ENCODE results near the gene SLC51A. TPM values are rescaled to one million over a fixed set of nuclear protein-coding genes. Genes with fewer than 3 reads are reported as not detected.
A peak's percentile ranks its signal among the peaks of the same experiment; 100 is the strongest.

SLC51A gene
- total and polyA plus RNA-seq, 2 of the 13 experiments (the other 11 are each of a cell fraction or from before 2014, with no cell fraction given) = 4.3 to 48.8 TPM

DNA sequence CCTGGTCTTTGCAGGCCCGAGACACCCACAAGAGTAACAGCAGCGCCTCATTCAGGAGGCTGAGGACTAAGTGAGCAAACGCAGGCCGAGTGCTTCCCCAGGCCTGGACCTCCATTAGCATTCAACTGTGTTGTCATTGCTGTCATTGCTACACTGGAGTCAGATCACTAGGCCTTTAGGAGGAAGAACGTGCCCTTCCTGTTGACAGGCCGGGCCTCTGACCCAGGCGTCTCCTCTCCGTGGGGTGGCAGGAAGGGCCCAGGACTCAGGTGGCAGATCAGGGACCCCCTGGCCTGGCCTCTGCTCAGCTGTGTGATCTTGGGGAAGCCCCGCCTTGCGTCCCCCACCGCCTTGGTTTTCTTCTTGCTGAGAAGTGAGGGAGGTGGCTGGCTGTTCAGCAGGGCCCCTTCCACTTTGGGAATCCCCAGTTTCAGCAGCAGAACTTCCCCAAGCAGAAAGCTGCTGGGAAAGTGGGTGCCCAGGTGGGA lies 24.3 kb upstream of the SLC51A start (continued):
- TF ChIP-seq, protein P1, sequence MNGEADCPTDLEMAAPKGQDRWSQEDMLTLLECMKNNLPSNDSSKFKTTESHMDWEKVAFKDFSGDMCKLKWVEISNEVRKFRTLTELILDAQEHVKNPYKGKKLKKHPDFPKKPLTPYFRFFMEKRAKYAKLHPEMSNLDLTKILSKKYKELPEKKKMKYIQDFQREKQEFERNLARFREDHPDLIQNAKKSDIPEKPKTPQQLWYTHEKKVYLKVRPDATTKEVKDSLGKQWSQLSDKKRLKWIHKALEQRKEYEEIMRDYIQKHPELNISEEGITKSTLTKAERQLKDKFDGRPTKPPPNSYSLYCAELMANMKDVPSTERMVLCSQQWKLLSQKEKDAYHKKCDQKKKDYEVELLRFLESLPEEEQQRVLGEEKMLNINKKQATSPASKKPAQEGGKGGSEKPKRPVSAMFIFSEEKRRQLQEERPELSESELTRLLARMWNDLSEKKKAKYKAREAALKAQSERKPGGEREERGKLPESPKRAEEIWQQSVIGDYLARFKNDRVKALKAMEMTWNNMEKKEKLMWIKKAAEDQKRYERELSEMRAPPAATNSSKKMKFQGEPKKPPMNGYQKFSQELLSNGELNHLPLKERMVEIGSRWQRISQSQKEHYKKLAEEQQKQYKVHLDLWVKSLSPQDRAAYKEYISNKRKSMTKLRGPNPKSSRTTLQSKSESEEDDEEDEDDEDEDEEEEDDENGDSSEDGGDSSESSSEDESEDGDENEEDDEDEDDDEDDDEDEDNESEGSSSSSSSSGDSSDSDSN (CRISPR knock-in tag; IDR thresholded peaks at IDR 0.05) = peak; percentile 31; the same call in 1 of the 2 replicates
- TF ChIP-seq, protein P2, sequence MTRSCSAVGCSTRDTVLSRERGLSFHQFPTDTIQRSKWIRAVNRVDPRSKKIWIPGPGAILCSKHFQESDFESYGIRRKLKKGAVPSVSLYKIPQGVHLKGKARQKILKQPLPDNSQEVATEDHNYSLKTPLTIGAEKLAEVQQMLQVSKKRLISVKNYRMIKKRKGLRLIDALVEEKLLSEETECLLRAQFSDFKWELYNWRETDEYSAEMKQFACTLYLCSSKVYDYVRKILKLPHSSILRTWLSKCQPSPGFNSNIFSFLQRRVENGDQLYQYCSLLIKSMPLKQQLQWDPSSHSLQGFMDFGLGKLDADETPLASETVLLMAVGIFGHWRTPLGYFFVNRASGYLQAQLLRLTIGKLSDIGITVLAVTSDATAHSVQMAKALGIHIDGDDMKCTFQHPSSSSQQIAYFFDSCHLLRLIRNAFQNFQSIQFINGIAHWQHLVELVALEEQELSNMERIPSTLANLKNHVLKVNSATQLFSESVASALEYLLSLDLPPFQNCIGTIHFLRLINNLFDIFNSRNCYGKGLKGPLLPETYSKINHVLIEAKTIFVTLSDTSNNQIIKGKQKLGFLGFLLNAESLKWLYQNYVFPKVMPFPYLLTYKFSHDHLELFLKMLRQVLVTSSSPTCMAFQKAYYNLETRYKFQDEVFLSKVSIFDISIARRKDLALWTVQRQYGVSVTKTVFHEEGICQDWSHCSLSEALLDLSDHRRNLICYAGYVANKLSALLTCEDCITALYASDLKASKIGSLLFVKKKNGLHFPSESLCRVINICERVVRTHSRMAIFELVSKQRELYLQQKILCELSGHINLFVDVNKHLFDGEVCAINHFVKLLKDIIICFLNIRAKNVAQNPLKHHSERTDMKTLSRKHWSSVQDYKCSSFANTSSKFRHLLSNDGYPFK (CRISPR knock-in tag; IDR thresholded peaks at IDR 0.05; ENCODE audit: borderline replicate concordance) = no peak
- TF ChIP-seq ZNF331 (CRISPR knock-in tag; IDR thresholded peaks at IDR 0.05) (no peak), ZNF446 (CRISPR knock-in tag; IDR thresholded peaks at IDR 0.05) (no peak), ZNF589 (CRISPR knock-in tag; conservative IDR thresholded peaks at IDR 0.05) (no peak), MIER3 (CRISPR knock-in tag; IDR thresholded peaks at IDR 0.05; ENCODE audit: borderline replicate concordance) (no peak), ZNF781 (CRISPR knock-in tag; IDR thresholded peaks at IDR 0.05; ENCODE audit: borderline replicate concordance, not compliant biosample characterization) (no peak), ZNF224 (CRISPR knock-in tag; IDR thresholded peaks at IDR 0.05) (no peak), SMYD3 (CRISPR knock-in tag; IDR thresholded peaks at IDR 0.05) (no peak), MIXL1 (CRISPR knock-in tag; IDR thresholded peaks at IDR 0.05) (0 out of 2 replicates have a peak, but pooled peaks have one; percentile 31), SAP130 (CRISPR knock-in tag; IDR thresholded peaks at IDR 0.05; ENCODE audit: low read depth) (peak; percentile 76)
- TF ChIP-seq, protein P3, sequence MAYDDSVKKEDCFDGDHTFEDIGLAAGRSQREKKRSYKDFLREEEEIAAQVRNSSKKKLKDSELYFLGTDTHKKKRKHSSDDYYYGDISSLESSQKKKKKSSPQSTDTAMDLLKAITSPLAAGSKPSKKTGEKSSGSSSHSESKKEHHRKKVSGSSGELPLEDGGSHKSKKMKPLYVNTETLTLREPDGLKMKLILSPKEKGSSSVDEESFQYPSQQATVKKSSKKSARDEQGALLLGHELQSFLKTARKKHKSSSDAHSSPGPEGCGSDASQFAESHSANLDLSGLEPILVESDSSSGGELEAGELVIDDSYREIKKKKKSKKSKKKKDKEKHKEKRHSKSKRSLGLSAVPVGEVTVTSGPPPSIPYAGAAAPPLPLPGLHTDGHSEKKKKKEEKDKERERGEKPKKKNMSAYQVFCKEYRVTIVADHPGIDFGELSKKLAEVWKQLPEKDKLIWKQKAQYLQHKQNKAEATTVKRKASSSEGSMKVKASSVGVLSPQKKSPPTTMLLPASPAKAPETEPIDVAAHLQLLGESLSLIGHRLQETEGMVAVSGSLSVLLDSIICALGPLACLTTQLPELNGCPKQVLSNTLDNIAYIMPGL (CRISPR knock-in tag; IDR thresholded peaks at IDR 0.05; ENCODE audit: borderline replicate concordance in 1 of 2, low read depth in 1 of 2) = peak in 1 of 2 experiments; percentile 27; a peak in 1 of 4 replicates
- TF ChIP-seq, protein P4, sequence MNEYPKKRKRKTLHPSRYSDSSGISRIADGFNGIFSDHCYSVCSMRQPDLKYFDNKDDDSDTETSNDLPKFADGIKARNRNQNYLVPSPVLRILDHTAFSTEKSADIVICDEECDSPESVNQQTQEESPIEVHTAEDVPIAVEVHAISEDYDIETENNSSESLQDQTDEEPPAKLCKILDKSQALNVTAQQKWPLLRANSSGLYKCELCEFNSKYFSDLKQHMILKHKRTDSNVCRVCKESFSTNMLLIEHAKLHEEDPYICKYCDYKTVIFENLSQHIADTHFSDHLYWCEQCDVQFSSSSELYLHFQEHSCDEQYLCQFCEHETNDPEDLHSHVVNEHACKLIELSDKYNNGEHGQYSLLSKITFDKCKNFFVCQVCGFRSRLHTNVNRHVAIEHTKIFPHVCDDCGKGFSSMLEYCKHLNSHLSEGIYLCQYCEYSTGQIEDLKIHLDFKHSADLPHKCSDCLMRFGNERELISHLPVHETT (CRISPR knock-in tag; conservative IDR thresholded peaks at IDR 0.05) = no peak
- TF ChIP-seq, protein P5, sequence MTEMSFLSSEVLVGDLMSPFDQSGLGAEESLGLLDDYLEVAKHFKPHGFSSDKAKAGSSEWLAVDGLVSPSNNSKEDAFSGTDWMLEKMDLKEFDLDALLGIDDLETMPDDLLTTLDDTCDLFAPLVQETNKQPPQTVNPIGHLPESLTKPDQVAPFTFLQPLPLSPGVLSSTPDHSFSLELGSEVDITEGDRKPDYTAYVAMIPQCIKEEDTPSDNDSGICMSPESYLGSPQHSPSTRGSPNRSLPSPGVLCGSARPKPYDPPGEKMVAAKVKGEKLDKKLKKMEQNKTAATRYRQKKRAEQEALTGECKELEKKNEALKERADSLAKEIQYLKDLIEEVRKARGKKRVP (CRISPR knock-in tag; IDR thresholded peaks at IDR 0.05) = no peak
- TF ChIP-seq, protein P6, sequence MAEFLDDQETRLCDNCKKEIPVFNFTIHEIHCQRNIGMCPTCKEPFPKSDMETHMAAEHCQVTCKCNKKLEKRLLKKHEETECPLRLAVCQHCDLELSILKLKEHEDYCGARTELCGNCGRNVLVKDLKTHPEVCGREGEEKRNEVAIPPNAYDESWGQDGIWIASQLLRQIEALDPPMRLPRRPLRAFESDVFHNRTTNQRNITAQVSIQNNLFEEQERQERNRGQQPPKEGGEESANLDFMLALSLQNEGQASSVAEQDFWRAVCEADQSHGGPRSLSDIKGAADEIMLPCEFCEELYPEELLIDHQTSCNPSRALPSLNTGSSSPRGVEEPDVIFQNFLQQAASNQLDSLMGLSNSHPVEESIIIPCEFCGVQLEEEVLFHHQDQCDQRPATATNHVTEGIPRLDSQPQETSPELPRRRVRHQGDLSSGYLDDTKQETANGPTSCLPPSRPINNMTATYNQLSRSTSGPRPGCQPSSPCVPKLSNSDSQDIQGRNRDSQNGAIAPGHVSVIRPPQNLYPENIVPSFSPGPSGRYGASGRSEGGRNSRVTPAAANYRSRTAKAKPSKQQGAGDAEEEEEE (CRISPR knock-in tag; IDR thresholded peaks at IDR 0.05; ENCODE audit: borderline replicate concordance) = no peak
